ENCODE data around the gene VTI1A.

DNA sequence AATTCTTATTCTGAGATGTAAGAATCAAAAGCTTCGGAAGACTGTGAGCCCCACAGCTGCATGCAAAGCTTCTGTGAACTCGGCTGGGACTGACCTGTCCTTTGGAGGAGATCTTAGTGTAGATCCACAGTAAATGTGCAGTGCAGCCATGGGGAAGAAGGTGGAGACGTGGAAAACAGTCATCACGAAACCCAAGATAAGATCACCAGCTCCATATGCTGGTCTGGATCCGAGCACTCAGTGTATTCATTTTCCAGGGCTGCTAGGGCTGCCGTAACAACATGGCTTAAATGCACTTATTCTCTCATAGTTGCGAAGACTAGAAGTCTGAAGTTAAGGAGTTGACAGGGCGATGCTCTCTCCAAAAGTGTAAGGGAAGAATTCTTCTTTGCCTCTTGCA lies 360.0 kb downstream of the VTI1A start:
- TF ChIP-seq, protein P1, sequence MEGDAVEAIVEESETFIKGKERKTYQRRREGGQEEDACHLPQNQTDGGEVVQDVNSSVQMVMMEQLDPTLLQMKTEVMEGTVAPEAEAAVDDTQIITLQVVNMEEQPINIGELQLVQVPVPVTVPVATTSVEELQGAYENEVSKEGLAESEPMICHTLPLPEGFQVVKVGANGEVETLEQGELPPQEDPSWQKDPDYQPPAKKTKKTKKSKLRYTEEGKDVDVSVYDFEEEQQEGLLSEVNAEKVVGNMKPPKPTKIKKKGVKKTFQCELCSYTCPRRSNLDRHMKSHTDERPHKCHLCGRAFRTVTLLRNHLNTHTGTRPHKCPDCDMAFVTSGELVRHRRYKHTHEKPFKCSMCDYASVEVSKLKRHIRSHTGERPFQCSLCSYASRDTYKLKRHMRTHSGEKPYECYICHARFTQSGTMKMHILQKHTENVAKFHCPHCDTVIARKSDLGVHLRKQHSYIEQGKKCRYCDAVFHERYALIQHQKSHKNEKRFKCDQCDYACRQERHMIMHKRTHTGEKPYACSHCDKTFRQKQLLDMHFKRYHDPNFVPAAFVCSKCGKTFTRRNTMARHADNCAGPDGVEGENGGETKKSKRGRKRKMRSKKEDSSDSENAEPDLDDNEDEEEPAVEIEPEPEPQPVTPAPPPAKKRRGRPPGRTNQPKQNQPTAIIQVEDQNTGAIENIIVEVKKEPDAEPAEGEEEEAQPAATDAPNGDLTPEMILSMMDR (IDR thresholded peaks at IDR 0.05; ENCODE audit: insufficient read depth, low read depth, low read length) = no peak
- no peak for TF ChIP-seq EZH2 (IDR thresholded peaks at IDR 0.05; ENCODE audit: insufficient read depth, low read length)

All from astrocyte (in vitro differentiated cells and primary cell).